HG03571 (cell line): ENCODE measurements around the gene ICA1L.

Experiments used
- ATAC-seq: cut with Tn5 transposase; IDR thresholded peaks from one replicate; pipeline ENCODE4 v1.9.1; 2021; ENCODE audit not compliant: unreplicated experiment

Gene ICA1L

DNA sequence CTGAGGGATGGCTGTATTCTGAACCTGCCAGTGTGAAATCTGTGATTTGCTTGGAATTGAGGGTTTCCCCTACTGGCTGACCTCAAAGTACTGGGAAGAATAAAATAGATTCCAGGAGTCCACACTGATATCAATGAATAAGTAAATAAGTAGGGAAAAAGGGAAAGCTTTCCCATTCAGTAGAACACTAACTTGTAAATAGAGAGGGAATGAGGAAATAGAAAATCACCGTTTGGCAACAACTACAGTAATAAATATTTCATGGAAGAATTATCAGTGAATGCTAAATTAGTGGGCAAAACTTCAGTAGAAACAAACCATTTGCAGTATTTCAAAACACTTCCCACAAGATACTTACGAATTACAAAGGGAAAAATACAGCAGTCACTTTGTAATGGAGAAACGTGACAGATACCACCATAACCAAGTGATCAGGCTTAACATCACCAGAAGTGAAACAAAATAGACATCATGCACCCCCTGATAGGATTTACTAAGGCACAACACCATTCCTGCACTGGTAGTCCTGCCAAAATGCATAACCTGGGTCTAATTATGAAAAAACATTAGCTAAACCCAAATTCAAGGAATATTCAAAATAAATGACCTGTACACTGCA is 88.5 kb downstream of the ICA1L start:
- ATAC-seq = no peak

GRCh38 chr2:202780514-202781021 is 91.0 kb downstream of the ICA1L start:
- ATAC-seq = peak; percentile 91

DNA sequence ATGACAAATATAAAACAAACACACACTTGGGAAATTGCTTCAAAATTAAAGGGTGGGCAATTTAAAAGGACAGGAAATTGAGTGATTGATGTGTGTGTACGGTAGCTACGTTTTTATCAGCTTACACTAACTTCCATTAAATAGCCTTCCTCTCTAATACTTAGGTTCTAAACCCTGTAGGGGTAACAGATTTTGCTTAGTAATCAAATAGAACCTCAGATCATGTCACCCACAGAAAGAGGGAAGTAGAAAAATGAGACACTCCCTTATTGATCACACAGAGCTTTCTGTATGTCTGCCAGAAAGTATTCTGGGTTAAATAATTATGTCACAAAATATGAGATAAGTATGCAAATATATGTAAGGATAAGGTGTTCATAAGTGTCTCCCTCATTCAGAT is 93.3 kb downstream of the ICA1L start:
- no peak for ATAC-seq

- ATAC-seq = no peak
These were observed 97.5 kb downstream of the ICA1L start for GRCh38 chr2:202774104-202774503.

DNA sequence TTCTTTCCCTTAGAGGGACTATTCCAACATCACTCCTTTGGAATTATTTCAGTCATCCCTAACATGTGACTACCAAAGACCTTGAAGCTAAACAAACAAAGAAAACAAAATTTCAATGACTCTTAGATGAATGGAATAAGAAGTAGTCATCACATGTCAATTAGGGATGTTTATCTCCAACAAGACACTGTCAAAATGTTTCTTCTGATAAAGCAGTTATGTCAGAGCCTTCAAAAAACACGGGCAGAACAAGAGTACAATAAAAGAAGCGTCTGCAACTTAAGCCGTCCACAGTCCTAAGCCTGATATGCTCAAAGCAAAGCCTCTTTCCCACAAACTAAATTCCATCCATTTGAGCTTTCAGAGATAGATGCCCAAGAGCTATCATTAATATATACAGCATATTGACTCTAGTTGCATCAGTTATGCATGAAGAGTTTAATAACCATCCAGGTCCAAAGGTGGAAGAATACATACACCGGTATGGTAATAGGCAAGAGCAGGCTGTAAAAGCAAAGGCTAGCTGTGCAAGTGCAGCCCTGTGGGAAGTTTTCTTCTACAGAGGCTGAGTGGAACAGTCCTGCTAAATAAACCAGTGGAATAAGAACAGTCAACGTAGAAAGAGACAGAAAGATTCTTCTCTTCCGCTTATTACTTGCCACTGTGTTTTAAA is 98.1 kb downstream of the ICA1L start:
- no peak for ATAC-seq

DNA sequence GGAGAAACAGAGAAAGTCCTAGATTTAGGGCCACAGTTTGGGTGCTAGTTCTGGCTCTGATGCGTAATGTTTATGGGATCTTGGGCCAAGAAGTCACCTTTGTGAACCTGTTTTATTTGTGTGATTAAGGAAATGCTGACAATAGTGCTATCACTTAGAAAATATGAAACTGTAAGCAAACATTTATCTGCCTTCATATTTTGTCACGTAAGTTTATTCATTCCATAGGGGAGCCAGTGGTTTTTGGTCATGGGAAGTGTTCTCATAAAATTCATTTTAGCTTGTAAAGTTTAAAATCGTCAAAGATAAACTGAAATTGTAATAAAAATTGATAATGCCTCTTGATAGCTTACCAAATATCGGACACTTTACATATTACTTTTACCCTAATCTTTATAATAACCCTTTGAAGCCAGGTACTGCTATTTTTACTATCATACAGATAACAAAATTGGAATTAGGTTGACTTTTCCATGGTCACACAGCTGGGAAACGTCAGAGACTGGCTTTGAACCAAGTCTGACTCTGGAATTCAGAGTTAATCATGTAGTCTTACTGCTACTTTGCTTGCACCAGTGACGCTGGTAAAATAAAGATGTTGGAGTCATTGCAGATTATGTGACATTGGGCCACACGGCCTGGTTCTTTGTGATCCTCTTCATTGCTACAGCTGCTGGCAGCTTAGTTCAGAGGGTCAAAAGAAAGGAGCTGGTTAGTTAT is 99.7 kb downstream of the ICA1L start:
- ATAC-seq = no peak

- no peak for ATAC-seq
These were observed 100.2 kb downstream of the ICA1L start for GRCh38 chr2:202771336-202771735.

DNA sequence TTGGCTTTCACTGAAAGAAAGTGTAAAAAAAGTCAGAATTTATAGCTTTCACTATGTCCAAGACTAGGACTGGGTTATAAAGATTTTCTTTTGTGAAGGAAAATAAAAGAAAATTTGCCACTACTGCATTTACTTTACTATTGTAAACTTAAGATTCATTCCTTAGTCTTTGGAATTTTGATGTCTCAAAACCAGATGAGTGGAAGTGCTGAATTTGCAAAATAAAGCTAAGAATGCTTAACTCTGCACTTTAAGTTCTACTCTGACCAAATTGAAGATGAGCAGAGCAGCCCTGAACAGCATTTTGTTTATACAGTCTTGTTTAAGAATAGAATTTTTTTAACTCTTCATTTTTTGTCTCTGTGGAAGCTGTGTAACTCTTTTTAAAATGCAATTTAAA is 102.4 kb downstream of the ICA1L start:
- no peak for ATAC-seq

DNA sequence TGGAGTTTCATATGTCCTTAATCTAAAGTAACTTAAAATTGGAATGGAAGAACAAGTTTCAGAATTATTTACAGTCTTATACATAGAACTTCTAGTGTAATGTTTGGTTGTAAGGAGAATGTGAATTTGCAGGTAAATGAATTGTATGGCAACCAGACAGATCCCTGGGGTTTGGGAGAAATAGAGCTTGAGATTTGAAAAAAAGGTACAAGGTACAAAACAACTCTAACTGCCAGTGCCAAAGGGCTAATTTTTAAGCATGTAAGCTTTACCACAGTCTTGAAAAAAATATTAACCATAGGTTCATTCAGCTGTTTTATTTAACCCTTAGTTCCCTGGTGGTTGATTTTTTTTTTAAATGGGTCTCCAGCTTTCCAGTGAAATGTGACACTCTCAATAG is 103.3 kb downstream of the ICA1L start:
- no peak for ATAC-seq

DNA sequence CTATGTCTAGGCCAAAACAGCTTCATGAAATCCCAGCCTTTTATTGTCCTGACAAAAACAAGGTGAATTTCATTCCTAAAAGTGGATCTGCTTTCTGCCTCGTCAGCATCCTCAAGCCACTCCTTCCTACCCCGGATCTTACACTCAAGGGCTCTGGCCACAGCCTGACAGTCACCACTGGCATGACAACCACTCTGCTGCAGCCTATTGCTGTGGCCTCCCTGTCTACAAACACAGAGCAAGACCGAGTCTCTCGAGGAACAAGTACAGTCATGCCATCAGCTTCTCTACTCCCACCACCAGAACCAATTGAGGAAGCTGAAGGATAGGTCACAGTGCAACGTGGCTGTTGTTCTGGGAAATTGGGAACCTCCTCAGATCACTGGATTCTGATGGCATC is 106.1 kb downstream of the ICA1L start:
- ATAC-seq = no peak

DNA sequence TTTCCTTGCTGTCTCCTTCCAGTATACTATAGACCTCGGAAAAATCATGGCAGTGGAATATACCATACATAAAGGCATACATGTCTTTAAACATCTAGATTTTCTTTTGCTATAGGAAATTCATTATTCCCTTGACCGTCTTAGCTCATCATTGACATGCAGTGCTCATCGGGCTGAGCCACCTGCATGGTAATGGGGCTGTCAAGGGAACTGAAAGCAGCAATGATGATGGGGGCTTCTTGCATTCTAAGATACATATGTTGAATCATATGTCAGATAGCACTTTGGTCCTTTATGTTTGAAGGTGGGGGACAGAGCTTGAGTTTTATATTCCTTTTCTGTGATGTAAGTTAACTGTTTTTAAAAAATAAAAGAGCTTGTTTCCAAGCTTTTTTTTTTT is 106.6 kb downstream of the ICA1L start:
- ATAC-seq = no peak

GRCh38 chr2:202763916-202764315 is 107.7 kb downstream of the ICA1L start:
- ATAC-seq = no peak

DNA sequence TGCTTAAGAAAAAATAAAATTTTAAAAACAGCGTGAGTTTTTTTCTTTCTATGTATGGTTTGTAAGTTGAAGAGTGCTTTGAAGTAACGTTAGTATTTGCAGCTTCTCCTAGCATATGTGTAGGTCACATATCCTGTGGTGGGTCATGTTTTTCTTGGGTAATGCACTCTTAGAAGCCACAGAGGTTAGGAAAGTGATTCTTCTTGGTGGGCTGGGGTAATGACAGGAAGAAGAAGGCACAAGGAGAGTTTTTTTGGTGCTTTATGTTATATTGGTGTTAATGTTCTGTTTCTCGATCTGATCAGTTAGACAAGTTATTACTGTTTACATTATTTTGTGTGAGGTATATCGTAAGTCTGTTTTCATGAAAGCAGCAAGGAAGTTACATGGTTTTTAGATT is 109.0 kb downstream of the ICA1L start:
- ATAC-seq = no peak

DNA sequence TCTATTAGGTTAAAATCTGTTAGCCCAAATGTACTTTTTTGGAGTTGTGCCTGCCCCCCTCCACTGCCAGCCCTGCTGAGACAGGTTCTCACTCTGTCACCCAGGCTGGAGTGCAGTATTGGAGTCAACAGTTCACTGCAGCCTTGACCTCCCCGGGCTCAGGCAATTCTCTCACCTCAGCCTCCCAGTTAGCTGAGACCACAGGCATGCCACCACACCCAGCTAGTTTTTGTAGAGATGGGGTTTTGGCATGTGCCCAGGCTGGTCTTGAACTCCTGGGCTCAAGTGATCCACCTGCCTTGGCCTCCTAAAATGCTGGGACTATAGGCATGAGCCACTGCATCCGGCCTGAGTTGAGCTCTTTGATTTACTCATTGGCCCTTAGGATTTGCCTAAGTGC is 110.7 kb downstream of the ICA1L start:
- no peak for ATAC-seq

- ATAC-seq = no peak
These were observed 113.0 kb downstream of the ICA1L start for GRCh38 chr2:202758604-202759003.

DNA sequence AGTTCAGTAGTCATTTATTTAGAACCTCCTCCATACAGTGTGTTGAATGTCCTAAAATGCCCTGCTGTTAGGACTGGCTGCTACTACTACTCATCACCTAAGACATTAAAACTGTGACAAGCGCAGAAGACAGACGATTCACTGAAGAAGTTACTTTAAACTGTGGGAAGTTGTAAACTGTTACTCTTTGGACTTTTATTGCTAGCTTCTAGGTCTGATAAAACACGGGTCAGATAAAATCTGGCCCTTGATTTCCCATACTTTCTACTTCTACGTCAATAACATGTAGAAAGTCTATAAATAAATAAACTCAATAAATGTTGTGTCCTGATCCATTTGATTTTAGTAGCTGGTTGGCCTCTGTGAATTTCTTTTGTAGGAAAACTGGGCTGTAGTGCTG is 113.4 kb downstream of the ICA1L start:
- ATAC-seq = no peak

DNA sequence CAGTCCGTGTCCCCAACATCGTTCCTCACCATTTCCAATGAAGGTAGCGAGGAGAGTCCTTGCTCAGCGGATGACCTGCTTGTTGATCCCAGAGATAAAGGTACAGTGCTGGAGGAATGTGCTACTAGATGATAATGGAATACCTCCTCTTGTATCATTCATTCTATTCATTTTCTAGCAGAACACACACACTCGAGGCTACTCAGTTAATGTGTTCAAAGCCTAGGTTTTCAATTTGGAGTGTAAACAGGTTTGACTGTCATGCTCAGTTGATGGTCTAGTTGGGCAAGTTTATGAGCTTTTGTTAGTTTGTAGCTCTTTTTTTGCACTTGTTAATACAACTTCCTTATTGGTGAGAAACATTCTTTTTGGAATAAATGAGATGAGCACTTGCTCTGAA is 114.2 kb downstream of the ICA1L start:
- no peak for ATAC-seq

DNA sequence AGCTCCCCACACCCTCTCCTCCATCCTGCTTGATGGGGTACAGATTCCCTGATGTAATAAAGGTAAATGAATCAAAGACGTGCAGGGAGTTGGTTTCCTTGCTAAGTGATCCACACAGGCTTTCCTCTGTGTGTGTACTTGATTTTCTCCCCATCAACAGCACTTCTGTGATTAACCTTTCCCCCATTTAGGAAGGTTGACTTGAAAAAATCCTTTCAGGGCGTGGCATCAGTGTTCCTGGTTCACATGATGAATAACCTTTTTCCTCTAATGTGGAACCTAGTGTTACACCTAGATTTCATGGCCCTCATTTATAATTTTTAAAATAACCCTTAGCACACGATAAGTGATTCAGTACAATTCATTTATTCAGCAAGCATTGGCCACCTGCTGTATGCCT is 115.0 kb downstream of the ICA1L start:
- no peak for ATAC-seq

- no peak for ATAC-seq
These were observed 116.6 kb downstream of the ICA1L start for GRCh38 chr2:202754936-202755335.

DNA sequence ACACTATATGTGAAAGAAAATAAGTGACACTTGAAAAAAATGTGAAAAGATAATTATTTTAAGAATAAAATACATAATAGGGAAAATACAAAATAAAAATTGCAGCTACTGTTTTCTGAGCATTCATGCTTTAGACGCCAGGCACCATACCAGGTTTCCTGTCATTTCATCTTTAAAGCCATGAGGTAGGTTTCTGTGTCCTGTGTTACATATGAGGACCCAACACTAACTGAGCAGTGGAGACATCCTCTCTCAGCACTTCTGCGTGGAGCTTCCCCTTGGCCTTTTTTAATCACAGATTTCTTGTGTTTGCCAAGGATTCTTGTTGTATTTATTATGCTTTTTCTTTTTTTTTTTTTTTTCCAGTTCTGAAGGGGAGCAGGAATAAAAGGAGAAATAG is 119.5 kb downstream of the ICA1L start:
- no peak for ATAC-seq

DNA sequence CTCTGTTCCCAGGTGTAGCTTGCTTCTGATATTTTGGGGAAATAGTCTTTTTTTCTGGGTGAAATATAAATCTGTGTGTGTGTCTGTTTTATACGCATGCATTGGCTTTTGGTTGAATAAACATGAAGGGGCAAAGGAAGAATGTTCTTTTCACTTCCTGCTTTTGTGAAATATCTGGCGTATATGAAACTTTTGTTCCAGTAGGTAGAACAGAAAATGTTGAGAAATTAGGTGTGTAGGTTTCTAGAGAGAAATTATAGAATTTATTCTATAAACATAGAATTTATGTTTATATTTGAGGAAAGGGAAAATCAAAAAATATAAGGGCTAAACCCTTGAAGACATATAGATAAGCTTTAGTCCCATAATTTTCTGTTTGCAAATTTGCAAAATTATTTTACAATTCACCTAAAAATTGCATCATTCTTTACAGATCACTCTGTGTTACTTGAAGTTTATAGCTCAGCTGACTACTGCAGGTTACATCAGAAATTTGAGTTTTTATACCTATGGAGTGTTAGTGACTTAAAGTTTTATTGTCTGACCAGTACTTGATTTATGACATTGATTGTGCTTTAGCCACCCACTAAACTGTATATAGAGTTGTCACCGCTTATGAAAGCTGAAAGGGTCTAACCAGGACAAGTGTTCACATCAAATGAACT is 120.7 kb downstream of the ICA1L start:
- no peak for ATAC-seq

DNA sequence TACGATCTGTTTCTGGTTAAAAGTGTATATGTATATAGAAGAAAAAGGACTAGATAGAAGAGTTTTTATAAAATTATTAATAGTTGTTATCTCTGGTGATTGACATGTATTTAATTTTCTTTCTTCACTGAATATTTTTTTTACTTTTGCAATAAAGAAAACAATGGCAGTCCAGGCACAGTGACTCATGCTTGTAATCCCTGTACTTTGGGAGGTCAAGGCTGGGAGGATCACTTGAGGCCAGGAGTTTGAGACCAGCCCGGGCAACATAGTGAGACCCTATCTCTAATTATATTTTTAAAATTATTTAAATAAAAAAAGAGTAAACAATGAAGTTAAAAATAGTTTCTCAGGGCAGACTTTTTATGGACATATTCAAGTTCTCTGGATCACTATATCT is 122.1 kb downstream of the ICA1L start:
- ATAC-seq = no peak
